ENCODE measurements around the gene OR5V1. TPM values are rescaled to one million over a fixed set of nuclear protein-coding genes. Genes with fewer than 3 reads are reported as not detected.
"Not testable (repeated sequence)": the region's sequence is repeated elsewhere in the genome, so short reads cannot be mapped to it uniquely, and the experiment has no call there.

The OR5V1 gene
- total RNA-seq, 1 experiment from 2014 or later = not detected

- no TSS peak for BruUV-seq (replicated peaks)
- H3K36me3 Mint-ChIP-seq (ENCODE audit: insufficient read depth, unreplicated experiment) = no peaks in the 10 kb centered on the region
Measured at GRCh38 chr6:29354980-29355379, 13.7 kb downstream of the OR5V1 start.

GRCh38 chr6:29349348-29349747, 19.3 kb downstream of the OR5V1 start:
- H3K27me3 ChIP-seq (replicated peaks; ENCODE audit: control insufficient read depth, insufficient read depth, low read length); BruUV-seq (replicated peaks); H3K27ac Mint-ChIP-seq (ENCODE audit: unreplicated experiment); H3K9me3 ChIP-seq; H3K4me1 ChIP-seq; H3K36me3 ChIP-seq (ENCODE audit: control insufficient read depth, insufficient read depth, low read length); POLR2A ChIA-PET; H3K27me3 Mint-ChIP-seq (ENCODE audit: insufficient read depth, unreplicated experiment); H3K4me3 Mint-ChIP-seq (ENCODE audit: unreplicated experiment); H3K9me3 Mint-ChIP-seq (ENCODE audit: unreplicated experiment); intact Hi-C loops (cut with micrococcal nuclease; ENCODE audit: unreplicated experiment); H3K36me3 Mint-ChIP-seq (ENCODE audit: insufficient read depth, unreplicated experiment); H3K4me1 Mint-ChIP-seq (ENCODE audit: low read depth, unreplicated experiment); H3K4me3 ChIP-seq (ENCODE audit: low read depth, low read length); CTCF ChIA-PET; DNase-seq: not testable (repeated sequence)

More at GRCh38 chr6:29354980-29355379, 13.7 kb downstream of the OR5V1 start:
- DNase-seq = no peak
- no peak for TF ChIP-seq CTCF (IDR thresholded peaks at IDR 0.05; ENCODE audit: insufficient read depth in 1 of 2, low read depth in 1 of 2, low read length in 1 of 2, severe bottlenecking in 1 of 2, unreplicated experiment in 1 of 2)
- Mint-ChIP-seq H3K27ac (ENCODE audit: unreplicated experiment) (no peak overlapping the region), H3K27me3 (ENCODE audit: insufficient read depth, unreplicated experiment) (peaks cover 3% of the 10 kb centered on the region), H3K4me1 (ENCODE audit: low read depth, unreplicated experiment) (no peaks in the 10 kb centered on the region), H3K4me3 (ENCODE audit: unreplicated experiment) (no peak overlapping the region), H3K9me3 (ENCODE audit: unreplicated experiment) (no peaks in the 10 kb centered on the region)
- CTCF ChIA-PET = no interaction called here
- POLR2A ChIA-PET = no interaction called here
- Histone ChIP-seq H3K36me3 (ENCODE audit: control insufficient read depth, insufficient read depth, low read length) (no peaks in the 10 kb centered on the region), H3K4me1 (no peaks in the 10 kb centered on the region), H3K27me3 (replicated peaks; ENCODE audit: control insufficient read depth, insufficient read depth, low read length) (no peaks in the 10 kb centered on the region), H3K4me3 (ENCODE audit: low read depth, low read length) (no peak overlapping the region), H3K9me3 (no peaks in the 10 kb centered on the region)
- intact Hi-C loops (cut with micrococcal nuclease; ENCODE audit: unreplicated experiment) = no loop called here

GRCh38 chr6:29345380-29345779, 23.3 kb downstream of the OR5V1 start:
- H3K27me3 Mint-ChIP-seq (ENCODE audit: insufficient read depth, unreplicated experiment) = peaks cover 5% of the 10 kb centered on the region
- Histone ChIP-seq H3K4me1 (no peaks in the 10 kb centered on the region), H3K9me3 (no peaks in the 10 kb centered on the region), H3K36me3 (ENCODE audit: control insufficient read depth, insufficient read depth, low read length) (no peaks in the 10 kb centered on the region), H3K4me3 (ENCODE audit: low read depth, low read length) (no peak overlapping the region), H3K27me3 (replicated peaks; ENCODE audit: control insufficient read depth, insufficient read depth, low read length) (no peaks in the 10 kb centered on the region)
- no peaks in the 10 kb centered on the region for H3K36me3 Mint-ChIP-seq (ENCODE audit: insufficient read depth, unreplicated experiment)
- ChIA-PET CTCF (no interaction called here), POLR2A (no interaction called here)
- no peak overlapping the region for H3K4me3 Mint-ChIP-seq (ENCODE audit: unreplicated experiment)
- TF ChIP-seq CTCF (IDR thresholded peaks at IDR 0.05; ENCODE audit: insufficient read depth in 1 of 2, low read depth in 1 of 2, low read length in 1 of 2, severe bottlenecking in 1 of 2, unreplicated experiment in 1 of 2) = no peak
- no peaks in the 10 kb centered on the region for H3K9me3 Mint-ChIP-seq (ENCODE audit: unreplicated experiment)
- H3K27ac Mint-ChIP-seq (ENCODE audit: unreplicated experiment) = no peak overlapping the region
- BruUV-seq (replicated peaks) = no TSS peak
- no peaks in the 10 kb centered on the region for H3K4me1 Mint-ChIP-seq (ENCODE audit: low read depth, unreplicated experiment)
- intact Hi-C loops (cut with micrococcal nuclease; ENCODE audit: unreplicated experiment) = no loop called here
- DNase-seq = no peak

GRCh38 chr6:29336269-29336668, 32.4 kb downstream of the OR5V1 start:
- no peaks in the 10 kb centered on the region for H3K4me1 ChIP-seq
- no peak overlapping the region for H3K4me3 ChIP-seq (ENCODE audit: low read depth, low read length)
- Mint-ChIP-seq H3K27me3 (ENCODE audit: insufficient read depth, unreplicated experiment) (peaks cover 14% of the 10 kb centered on the region), H3K27ac (ENCODE audit: unreplicated experiment) (no peak overlapping the region), H3K4me3 (ENCODE audit: unreplicated experiment) (no peak overlapping the region), H3K4me1 (ENCODE audit: low read depth, unreplicated experiment) (no peaks in the 10 kb centered on the region), H3K9me3 (ENCODE audit: unreplicated experiment) (no peaks in the 10 kb centered on the region), H3K36me3 (ENCODE audit: insufficient read depth, unreplicated experiment) (no peaks in the 10 kb centered on the region)
- intact Hi-C loops (cut with micrococcal nuclease; ENCODE audit: unreplicated experiment) = no loop called here
- H3K9me3 ChIP-seq = no peaks in the 10 kb centered on the region
- POLR2A ChIA-PET = no interaction called here
- H3K36me3 ChIP-seq (ENCODE audit: control insufficient read depth, insufficient read depth, low read length) = no peaks in the 10 kb centered on the region
- no TSS peak for BruUV-seq (replicated peaks)
- CTCF ChIA-PET = no interaction called here
- no peaks in the 10 kb centered on the region for H3K27me3 ChIP-seq (replicated peaks; ENCODE audit: control insufficient read depth, insufficient read depth, low read length)
- TF ChIP-seq CTCF (IDR thresholded peaks at IDR 0.05; ENCODE audit: insufficient read depth in 1 of 2, low read depth in 1 of 2, low read length in 1 of 2, severe bottlenecking in 1 of 2, unreplicated experiment in 1 of 2) = no peak
- no peak for DNase-seq

All from Caco-2 (cell line).